Natural killer cell (primary cell): ENCODE data around the gene TVP23A. TPM values are rescaled to one million over a fixed set of nuclear protein-coding genes. Genes with fewer than 3 reads are reported as not detected.

ENCODE experiments used
- ATAC-seq, 3 donors: fragments of 150-1000 bp in 2 of 3; fragments of 200-7000 bp in 1 of 3; cut with Tn5 transposase; 1 replicate in 1 of 3; 2 replicates in 2 of 3; pipeline ENCODE4 v1.10.0; 2021; ENCODE audit warnings: mild to moderate bottlenecking in 2 of 3, moderate library complexity in 2 of 3
- DNase-seq, 2 donors: peaks; one replicate each; pipeline versions ENCODE4 v3.0.0 to v3.0.0-alpha.2; 2013 to 2021; ENCODE audit warnings: mixed read lengths in 1 of 2
- H3K27ac ChIP-seq: one replicate; pipeline ENCODE4 v1.5.1; 2013; ENCODE audit warnings: mild to moderate bottlenecking, low read length
- H3K27me3 ChIP-seq: one replicate; pipeline ENCODE4 v1.6.1; 2013; ENCODE audit warnings: low read length; ENCODE audit not compliant: control insufficient read depth, insufficient read depth
- H3K36me3 ChIP-seq: one replicate; pipeline ENCODE4 v1.6.1; 2013; ENCODE audit warnings: low read length; ENCODE audit not compliant: control insufficient read depth, insufficient read depth
- H3K4me1 ChIP-seq: one replicate; pipeline ENCODE4 v1.6.1; 2013; ENCODE audit warnings: low read length; ENCODE audit not compliant: control insufficient read depth, insufficient read depth
- H3K4me3 ChIP-seq: one replicate; pipeline ENCODE4 v1.5.1; 2013; ENCODE audit warnings: low read length
- H3K9me3 ChIP-seq: one replicate; pipeline ENCODE4 v1.6.1; 2013; ENCODE audit warnings: low read length; ENCODE audit not compliant: control insufficient read depth, insufficient read depth
- H3K27ac Mint-ChIP-seq, 2 donors: one replicate each; pipeline ENCODE4 v1.8.0; 2022; ENCODE audit warnings: mild to moderate bottlenecking in 2 of 2, mixed read lengths in 2 of 2, moderate library complexity in 1 of 2
- H3K27me3 Mint-ChIP-seq, 2 donors: one replicate each; pipeline ENCODE4 v1.8.0; 2022; ENCODE audit warnings: low read depth in 2 of 2, mixed read lengths in 2 of 2
- H3K36me3 Mint-ChIP-seq: one replicate; pipeline ENCODE4 v1.8.0; 2022; ENCODE audit warnings: mixed read lengths
- H3K4me1 Mint-ChIP-seq, 2 donors: one replicate each; pipeline ENCODE4 v1.8.0; 2022; ENCODE audit warnings: mixed read lengths in 2 of 2
- H3K4me3 Mint-ChIP-seq: one replicate; pipeline ENCODE4 v1.8.0; 2022; ENCODE audit warnings: mild to moderate bottlenecking, moderate library complexity, mixed read lengths
- H3K9me3 Mint-ChIP-seq, 2 donors: one replicate each; pipeline ENCODE4 v1.8.0; 2022; ENCODE audit warnings: mixed read lengths in 2 of 2
- CTCF ChIP-seq: fragments of 200-600 bp; IDR thresholded peaks from one replicate; pipeline ENCODE4 v1.8.0; 2022; ENCODE audit warnings: antibody characterized with exemption
- WGBS: methylation state at CpG from one replicate; pipeline ENCODE4 v1.1.7; 2013; ENCODE audit warnings: missing lambda C conversion rate; ENCODE audit not compliant: insufficient coverage; 5-methylcytosine and 5-hydroxymethylcytosine counted together
- intact Hi-C: fragments of 100-400 bp; cut with micrococcal nuclease; formaldehyde crosslinking; loops from one replicate; pipeline ENCODE4 v1.14.2; 2022
- total RNA-seq, 4 donors: library from RNA; stranded (reverse); fragments of 120-200 nt in 1 of 4; gene quantifications; one replicate each; pipeline versions ENCODE4 v1.2.3 to v1.2.4, GENCODE V29; 2013 to 2022

The TVP23A gene
- total RNA-seq, 3 donors from 2014 or later (not counting 1 experiment from before 2014, with no cell fraction given): not detected

DNA sequence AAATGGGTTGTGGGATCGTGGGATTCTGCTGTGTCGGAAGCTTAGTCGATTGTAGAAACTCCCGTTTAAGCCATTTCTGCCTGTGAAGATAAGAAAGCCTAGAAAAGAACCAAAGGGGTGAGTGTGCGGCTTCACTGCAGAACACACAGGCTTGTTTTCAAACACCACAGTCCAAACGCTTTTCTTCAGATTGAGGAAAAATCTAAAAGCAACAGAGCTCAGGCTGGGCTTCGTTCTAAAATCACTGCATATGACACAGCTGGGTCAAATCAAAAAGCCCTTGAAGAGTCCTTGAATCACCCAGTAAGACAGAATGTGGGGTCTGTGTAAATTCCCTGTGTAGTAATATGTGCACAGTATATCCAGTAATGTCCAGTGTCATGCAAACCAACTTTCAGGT, 49.2 kb downstream of the TVP23A start:
- Mint-ChIP-seq H3K27me3 (no peaks in the 10 kb centered on the region), H3K4me3 (no peak overlapping the region), H3K4me1 (peaks cover 52 to 56% of the 10 kb centered on the region in 2 donors), H3K9me3 (no peaks in the 10 kb centered on the region), H3K36me3 (no peaks in the 10 kb centered on the region), H3K27ac (peak overlapping the region; percentile 63 to 97)
- H3K4me1 ChIP-seq: peaks cover 66% of the 10 kb centered on the region
- ATAC-seq: no peak
- no peak overlapping the region for H3K4me3 ChIP-seq
- WGBS: 92% methylated on average over 7 of the region's 7 CpGs
- no peaks in the 10 kb centered on the region for H3K9me3 ChIP-seq
- H3K27me3 ChIP-seq: no peaks in the 10 kb centered on the region
- H3K36me3 ChIP-seq: no peaks in the 10 kb centered on the region
- TF ChIP-seq CTCF: no peak
- no peak for DNase-seq
- H3K27ac ChIP-seq: no peak overlapping the region
- intact Hi-C loops: loop anchor here (5.0 kb wide), 2 partner anchors 108 to 148 kb away; partner anchors contain the start of gene CIITA

DNA sequence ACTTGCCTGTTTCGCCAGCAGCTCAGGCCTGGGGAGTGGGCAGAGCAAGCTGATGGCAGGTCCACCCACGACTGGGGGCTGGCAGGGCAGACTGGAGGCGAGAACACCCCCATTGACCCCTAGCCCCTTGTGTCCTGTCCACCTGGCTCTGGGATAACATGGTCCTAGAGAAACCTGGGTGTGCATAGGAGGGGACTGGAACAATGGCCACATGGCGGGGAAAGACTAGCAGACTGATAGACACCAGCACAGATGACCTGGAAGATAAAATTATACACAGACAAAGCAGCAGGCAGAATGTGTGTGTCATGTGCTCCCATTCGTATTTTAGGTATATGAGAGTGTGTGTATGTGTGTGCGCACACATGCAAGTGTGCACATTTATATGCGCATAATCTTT, 51.5 kb downstream of the TVP23A start:
- H3K4me1 Mint-ChIP-seq: peaks cover 57 to 76% of the 10 kb centered on the region in 2 donors
- intact Hi-C loops: loop anchor here (5.0 kb wide), 2 partner anchors 110 to 150 kb away; partner anchors contain the start of gene CIITA

GRCh38 chr16:10765772-10766171, 52.8 kb downstream of the TVP23A start:
- H3K4me1 ChIP-seq: peaks cover 74% of the 10 kb centered on the region
- 16% methylated on average over 4 of the region's 4 CpGs for WGBS
- Mint-ChIP-seq H3K9me3 (no peaks in the 10 kb centered on the region), H3K4me1 (peaks cover 48 to 64% of the 10 kb centered on the region in 2 donors), H3K36me3 (peaks cover 7% of the 10 kb centered on the region), H3K27ac (peak overlapping the region; percentile 97), H3K4me3 (peak overlapping the region; percentile 75), H3K27me3 (no peaks in the 10 kb centered on the region)
- peaks cover 27% of the 10 kb centered on the region for H3K36me3 ChIP-seq
- H3K27ac ChIP-seq: peak overlapping the region; percentile 72
- intact Hi-C loops: loop anchor here (5.0 kb wide), 2 partner anchors 112 to 152 kb away; partner anchors contain the start of gene CIITA
- H3K9me3 ChIP-seq: no peaks in the 10 kb centered on the region
- no peak overlapping the region for H3K4me3 ChIP-seq
- ATAC-seq (peak; percentile 85 to 90 (median 89)), DNase-seq (peak; percentile 42 to 74)
- TF ChIP-seq CTCF: no peak
- H3K27me3 ChIP-seq: no peaks in the 10 kb centered on the region

More for the DNA sequence above, 51.5 kb downstream of the TVP23A start:
- Mint-ChIP-seq H3K27ac (peak overlapping the region; percentile 58 to 97), H3K9me3 (no peaks in the 10 kb centered on the region), H3K4me3 (no peak overlapping the region), H3K36me3 (no peaks in the 10 kb centered on the region), H3K27me3 (no peaks in the 10 kb centered on the region)
- WGBS: 97% methylated on average over 7 of the region's 7 CpGs
- no peak for ATAC-seq
- H3K36me3 ChIP-seq: peaks cover 14% of the 10 kb centered on the region
- no peaks in the 10 kb centered on the region for H3K27me3 ChIP-seq
- no peak for DNase-seq
- H3K9me3 ChIP-seq: no peaks in the 10 kb centered on the region
- H3K4me3 ChIP-seq: no peak overlapping the region
- H3K27ac ChIP-seq: no peak overlapping the region
- no peak for TF ChIP-seq CTCF
- H3K4me1 ChIP-seq: peaks cover 85% of the 10 kb centered on the region

- no peak for DNase-seq
- H3K27me3 ChIP-seq: no peaks in the 10 kb centered on the region
- H3K4me1 ChIP-seq: peaks cover 57% of the 10 kb centered on the region
- peaks cover 39 to 54% of the 10 kb centered on the region in 2 donors for H3K4me1 Mint-ChIP-seq
- no peaks in the 10 kb centered on the region for H3K9me3 Mint-ChIP-seq
- no peak for ATAC-seq
- no peak overlapping the region for H3K4me3 ChIP-seq
- no peaks in the 10 kb centered on the region for H3K9me3 ChIP-seq
- 86% methylated on average over 7 of the region's 7 CpGs for WGBS
- TF ChIP-seq CTCF: no peak
- peak overlapping the region; percentile 31 for H3K4me3 Mint-ChIP-seq
- H3K36me3 Mint-ChIP-seq: peaks cover 11% of the 10 kb centered on the region
- H3K36me3 ChIP-seq: peaks cover 48% of the 10 kb centered on the region
- no peak overlapping the region for H3K27ac ChIP-seq
- intact Hi-C loops: no loop called here
- peak overlapping the region in 1 of 2 donors; percentile 67 for H3K27ac Mint-ChIP-seq
- H3K27me3 Mint-ChIP-seq: no peaks in the 10 kb centered on the region
Observed at GRCh38 chr16:10763456-10763855, 55.1 kb downstream of the TVP23A start.
